HG02981 (cell line): ENCODE data around the gene TOR3A.

Source experiments
- ATAC-seq: cut with Tn5 transposase; IDR thresholded peaks from one replicate; pipeline ENCODE4 v1.9.1; 2021; ENCODE audit warnings: mild to moderate bottlenecking, moderate library complexity; ENCODE audit not compliant: unreplicated experiment

TOR3A gene

DNA sequence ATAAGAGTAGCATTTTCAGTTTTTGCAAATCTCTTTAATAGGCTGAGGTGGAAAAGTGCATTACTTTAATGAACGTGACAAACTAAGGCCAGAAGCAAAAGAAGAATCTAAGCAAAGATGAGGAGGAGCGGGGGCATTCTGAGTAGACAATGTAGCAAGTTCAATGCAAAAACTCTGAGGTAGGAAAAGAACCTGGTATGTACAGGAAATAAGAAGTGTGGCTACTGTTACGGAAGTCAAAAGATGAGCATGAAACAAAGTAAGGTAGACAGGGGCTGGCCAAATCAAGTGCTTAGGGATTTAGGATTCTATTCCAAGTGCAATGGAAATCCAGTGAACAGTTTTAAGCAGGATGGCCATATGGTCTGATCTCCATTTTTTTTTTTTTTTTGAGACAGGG, 63.7 kb downstream of the TOR3A start:
- ATAC-seq = no peak
